Liver (tissue), 3 donors: ENCODE measurements around the gene TACO1.

Experiments used
- FOXA1 ChIP-seq: IDR thresholded peaks from 2 replicates; pipeline ENCODE4 v1.6.1; 2016; ENCODE audit warnings: antibody characterized with exemption
- GABPA ChIP-seq, 2 donors: IDR thresholded peaks in 1 of 2; conservative IDR thresholded peaks in 1 of 2; 2 replicates each; pipeline ENCODE4 v1.6.1; 2016; ENCODE audit warnings: antibody characterized with exemption in 2 of 2, mild to moderate bottlenecking in 1 of 2, moderate library complexity in 1 of 2
- SP1 ChIP-seq: IDR thresholded peaks from 2 replicates; pipeline ENCODE4 v1.6.1; 2018; ENCODE audit warnings: antibody characterized with exemption, mild to moderate bottlenecking
- TAF1 ChIP-seq: conservative IDR thresholded peaks from 2 replicates; pipeline ENCODE4 v1.6.1; 2016; ENCODE audit warnings: antibody characterized with exemption, mild to moderate bottlenecking
- TF ChIP-seq, protein P1 (sequence below): fragments of 150-350 bp; IDR thresholded peaks from 2 replicates; pipeline ENCODE4 v1.5.1; 2017; ENCODE audit warnings: improper control_type of control experiment, low read depth, low read length; ENCODE audit not compliant: missing input control
- TF ChIP-seq, protein P2 (sequence below): IDR thresholded peaks from 2 replicates; pipeline ENCODE4 v1.6.1; 2016; ENCODE audit warnings: antibody characterized with exemption, mild to moderate bottlenecking
- TF ChIP-seq, protein P3 (sequence below): IDR thresholded peaks from 2 replicates; pipeline ENCODE4 v1.6.1; 2016; ENCODE audit warnings: antibody characterized with exemption
- donor health status: healthy.
- donor health status: healthy.

DNA sequence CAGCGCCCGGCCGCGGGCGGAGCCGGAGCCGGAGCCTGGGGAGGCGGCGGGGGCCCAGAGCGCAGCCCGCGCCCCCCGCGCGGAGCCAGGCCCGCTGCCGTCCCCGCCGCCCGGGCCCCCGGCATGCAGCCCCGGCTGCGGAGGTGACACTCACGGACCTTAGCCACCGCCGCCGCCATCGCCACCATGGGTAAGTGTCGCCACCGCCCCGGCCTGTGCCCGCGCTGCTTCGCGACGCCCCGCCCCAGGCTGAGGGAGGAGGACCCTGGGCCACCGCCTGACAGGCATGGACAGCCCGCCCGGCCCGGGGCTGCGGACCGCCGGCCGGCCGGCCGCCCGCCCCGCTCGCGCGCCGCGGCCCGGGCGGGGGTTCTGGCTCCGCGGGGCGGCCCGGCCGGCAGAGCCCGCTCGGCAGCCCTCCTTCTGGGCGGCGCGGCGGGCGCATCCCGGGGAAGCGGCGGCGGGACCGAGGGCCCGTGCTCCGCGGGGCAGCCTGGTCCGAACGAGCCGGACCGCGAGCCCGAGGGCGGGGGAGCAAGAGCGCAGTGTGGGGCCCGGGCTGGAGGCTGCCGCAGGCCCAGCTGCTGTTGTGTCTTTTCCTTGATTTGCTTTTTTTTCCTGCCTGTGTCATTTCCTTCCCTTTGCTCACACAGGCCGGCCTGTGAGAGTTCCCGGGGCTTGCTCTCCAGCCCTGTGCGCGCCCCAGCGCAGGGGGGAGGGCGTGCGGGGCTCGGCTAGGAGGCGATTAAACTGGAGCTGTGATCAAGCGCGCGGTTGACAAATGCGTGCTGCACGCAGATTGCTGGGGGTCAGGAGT is 22.1 kb downstream of the TACO1 start:
- TF ChIP-seq, protein P1, sequence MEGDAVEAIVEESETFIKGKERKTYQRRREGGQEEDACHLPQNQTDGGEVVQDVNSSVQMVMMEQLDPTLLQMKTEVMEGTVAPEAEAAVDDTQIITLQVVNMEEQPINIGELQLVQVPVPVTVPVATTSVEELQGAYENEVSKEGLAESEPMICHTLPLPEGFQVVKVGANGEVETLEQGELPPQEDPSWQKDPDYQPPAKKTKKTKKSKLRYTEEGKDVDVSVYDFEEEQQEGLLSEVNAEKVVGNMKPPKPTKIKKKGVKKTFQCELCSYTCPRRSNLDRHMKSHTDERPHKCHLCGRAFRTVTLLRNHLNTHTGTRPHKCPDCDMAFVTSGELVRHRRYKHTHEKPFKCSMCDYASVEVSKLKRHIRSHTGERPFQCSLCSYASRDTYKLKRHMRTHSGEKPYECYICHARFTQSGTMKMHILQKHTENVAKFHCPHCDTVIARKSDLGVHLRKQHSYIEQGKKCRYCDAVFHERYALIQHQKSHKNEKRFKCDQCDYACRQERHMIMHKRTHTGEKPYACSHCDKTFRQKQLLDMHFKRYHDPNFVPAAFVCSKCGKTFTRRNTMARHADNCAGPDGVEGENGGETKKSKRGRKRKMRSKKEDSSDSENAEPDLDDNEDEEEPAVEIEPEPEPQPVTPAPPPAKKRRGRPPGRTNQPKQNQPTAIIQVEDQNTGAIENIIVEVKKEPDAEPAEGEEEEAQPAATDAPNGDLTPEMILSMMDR, result no peak
- no peak for TF ChIP-seq TAF1
- TF ChIP-seq, protein P2, sequence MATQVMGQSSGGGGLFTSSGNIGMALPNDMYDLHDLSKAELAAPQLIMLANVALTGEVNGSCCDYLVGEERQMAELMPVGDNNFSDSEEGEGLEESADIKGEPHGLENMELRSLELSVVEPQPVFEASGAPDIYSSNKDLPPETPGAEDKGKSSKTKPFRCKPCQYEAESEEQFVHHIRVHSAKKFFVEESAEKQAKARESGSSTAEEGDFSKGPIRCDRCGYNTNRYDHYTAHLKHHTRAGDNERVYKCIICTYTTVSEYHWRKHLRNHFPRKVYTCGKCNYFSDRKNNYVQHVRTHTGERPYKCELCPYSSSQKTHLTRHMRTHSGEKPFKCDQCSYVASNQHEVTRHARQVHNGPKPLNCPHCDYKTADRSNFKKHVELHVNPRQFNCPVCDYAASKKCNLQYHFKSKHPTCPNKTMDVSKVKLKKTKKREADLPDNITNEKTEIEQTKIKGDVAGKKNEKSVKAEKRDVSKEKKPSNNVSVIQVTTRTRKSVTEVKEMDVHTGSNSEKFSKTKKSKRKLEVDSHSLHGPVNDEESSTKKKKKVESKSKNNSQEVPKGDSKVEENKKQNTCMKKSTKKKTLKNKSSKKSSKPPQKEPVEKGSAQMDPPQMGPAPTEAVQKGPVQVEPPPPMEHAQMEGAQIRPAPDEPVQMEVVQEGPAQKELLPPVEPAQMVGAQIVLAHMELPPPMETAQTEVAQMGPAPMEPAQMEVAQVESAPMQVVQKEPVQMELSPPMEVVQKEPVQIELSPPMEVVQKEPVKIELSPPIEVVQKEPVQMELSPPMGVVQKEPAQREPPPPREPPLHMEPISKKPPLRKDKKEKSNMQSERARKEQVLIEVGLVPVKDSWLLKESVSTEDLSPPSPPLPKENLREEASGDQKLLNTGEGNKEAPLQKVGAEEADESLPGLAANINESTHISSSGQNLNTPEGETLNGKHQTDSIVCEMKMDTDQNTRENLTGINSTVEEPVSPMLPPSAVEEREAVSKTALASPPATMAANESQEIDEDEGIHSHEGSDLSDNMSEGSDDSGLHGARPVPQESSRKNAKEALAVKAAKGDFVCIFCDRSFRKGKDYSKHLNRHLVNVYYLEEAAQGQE, result peak; percentile 45
- TF ChIP-seq, protein P3, sequence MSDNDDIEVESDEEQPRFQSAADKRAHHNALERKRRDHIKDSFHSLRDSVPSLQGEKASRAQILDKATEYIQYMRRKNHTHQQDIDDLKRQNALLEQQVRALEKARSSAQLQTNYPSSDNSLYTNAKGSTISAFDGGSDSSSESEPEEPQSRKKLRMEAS, result no peak
- no peak for TF ChIP-seq FOXA1
- TF ChIP-seq GABPA (IDR thresholded peaks at IDR 0.05 in 1 of 2, conservative IDR thresholded peaks at IDR 0.05 in 1 of 2), result no peak
- TF ChIP-seq SP1, result no peak
